Kidney epithelial cell (primary cell): ENCODE data around the gene RNF40. TPM values are rescaled to one million over a fixed set of nuclear protein-coding genes. Genes with fewer than 3 reads are reported as not detected.

ENCODE experiments used
- DNase-seq: peaks from one replicate; pipeline ENCODE4 v3.0.0-alpha.2; 2010; ENCODE audit warnings: low read depth
- H3K27me3 ChIP-seq: 2 replicates; pipeline ENCODE4 v1.6.0; 2011; ENCODE audit warnings: low read length; ENCODE audit not compliant: control insufficient read depth, insufficient read depth
- H3K36me3 ChIP-seq: 2 replicates; pipeline ENCODE4 v1.5.1; 2011; ENCODE audit warnings: low read length; ENCODE audit not compliant: control insufficient read depth, insufficient read depth
- H3K4me3 ChIP-seq: 2 replicates; pipeline ENCODE4 v1.5.1; 2011; ENCODE audit warnings: low read depth, mild to moderate bottlenecking, control low read depth, low read length
- total RNA-seq: library from RNA; depleted of rRNA; stranded (reverse); fragments of >200 nt; gene quantifications from 2 replicates; pipeline ENCODE4 v1.2.3, GENCODE V29; 2015
- TF ChIP-seq, protein P1 (sequence below): IDR thresholded peaks from 2 replicates; pipeline ENCODE4 v1.5.1; 2011; ENCODE audit warnings: mild to moderate bottlenecking, moderate library complexity, low read length, control low read depth, inconsistent platforms; ENCODE audit not compliant: insufficient read depth, poor library complexity, severe bottlenecking

RNF40 gene
- total RNA-seq, result 101 and 130 TPM in 2 replicates

DNA sequence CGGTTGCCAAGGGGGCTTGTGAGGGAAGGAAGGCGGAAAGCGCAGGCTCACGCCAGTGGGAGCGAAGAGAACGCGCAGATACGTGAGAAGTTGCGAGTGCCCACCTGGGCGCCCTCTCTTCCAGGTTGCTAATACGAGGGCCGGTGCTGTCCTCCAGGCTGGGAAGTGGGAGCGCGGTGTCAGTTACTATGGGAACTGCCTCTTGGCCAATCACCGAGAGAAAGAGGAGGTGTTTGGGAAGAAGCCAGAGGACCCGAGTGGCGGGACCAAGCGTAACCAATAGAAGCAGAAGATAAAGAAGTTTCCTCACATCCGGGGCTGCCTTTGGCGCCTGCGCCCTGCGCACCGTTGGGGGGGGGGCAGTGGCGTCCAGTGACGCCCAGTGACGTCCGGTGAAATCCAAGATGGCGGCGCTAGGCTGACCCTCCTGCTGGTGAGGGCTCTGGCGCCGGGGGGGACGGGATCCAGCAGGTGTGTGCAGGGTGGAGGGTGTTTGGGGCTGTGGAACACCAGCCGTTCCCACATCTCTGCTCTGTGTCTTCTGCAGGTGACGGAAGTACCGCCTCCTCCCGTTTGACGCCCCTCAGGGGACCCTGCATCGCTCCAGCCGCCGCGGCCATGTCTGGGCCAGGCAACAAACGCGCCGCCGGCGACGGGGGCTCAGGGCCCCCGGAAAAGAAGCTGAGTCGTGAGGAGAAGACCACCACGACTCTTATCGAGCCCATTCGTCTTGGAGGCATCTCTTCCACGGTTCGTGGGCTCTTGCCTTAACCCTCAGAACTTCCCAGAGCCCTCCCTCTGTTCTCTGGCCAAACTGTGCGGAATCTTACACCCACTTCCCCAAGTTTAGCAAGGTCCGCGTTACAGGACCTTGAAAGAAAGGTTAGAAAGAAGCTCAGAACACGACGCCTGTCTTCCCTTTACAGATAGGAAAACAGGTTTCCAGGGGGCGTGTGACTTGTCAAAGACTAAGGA lies at the start of gene RNF40, which contains the start of gene CFAP119:
TSS of gene RNF40 (plus strand) at position 395 of the 975 bp plus-strand sequence. CDS start at position 619, 224 bp downstream.
TSS of gene CFAP119 (minus strand) at position 135 of the 975 bp plus-strand sequence. CDS start 314 bp downstream, outside the sequence.
- TF ChIP-seq, protein P1, sequence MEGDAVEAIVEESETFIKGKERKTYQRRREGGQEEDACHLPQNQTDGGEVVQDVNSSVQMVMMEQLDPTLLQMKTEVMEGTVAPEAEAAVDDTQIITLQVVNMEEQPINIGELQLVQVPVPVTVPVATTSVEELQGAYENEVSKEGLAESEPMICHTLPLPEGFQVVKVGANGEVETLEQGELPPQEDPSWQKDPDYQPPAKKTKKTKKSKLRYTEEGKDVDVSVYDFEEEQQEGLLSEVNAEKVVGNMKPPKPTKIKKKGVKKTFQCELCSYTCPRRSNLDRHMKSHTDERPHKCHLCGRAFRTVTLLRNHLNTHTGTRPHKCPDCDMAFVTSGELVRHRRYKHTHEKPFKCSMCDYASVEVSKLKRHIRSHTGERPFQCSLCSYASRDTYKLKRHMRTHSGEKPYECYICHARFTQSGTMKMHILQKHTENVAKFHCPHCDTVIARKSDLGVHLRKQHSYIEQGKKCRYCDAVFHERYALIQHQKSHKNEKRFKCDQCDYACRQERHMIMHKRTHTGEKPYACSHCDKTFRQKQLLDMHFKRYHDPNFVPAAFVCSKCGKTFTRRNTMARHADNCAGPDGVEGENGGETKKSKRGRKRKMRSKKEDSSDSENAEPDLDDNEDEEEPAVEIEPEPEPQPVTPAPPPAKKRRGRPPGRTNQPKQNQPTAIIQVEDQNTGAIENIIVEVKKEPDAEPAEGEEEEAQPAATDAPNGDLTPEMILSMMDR, result no peak
- no peaks in the 10 kb centered on the region for H3K27me3 ChIP-seq
- H3K4me3 ChIP-seq, result peak within 1 kb of the TSS; percentile 82
- DNase-seq, result peak; percentile 96
- peaks cover 9% of the 10 kb centered on the region for H3K36me3 ChIP-seq

- no peak for DNase-seq
- TF ChIP-seq, protein P1, result no peak
- no peak overlapping the region for H3K4me3 ChIP-seq
- H3K27me3 ChIP-seq, result no peaks in the 10 kb centered on the region
- peaks cover 5% of the 10 kb centered on the region for H3K36me3 ChIP-seq
These were observed 46.2 kb upstream of the RNF40 start for GRCh38 chr16:30715750-30716445.

DNA sequence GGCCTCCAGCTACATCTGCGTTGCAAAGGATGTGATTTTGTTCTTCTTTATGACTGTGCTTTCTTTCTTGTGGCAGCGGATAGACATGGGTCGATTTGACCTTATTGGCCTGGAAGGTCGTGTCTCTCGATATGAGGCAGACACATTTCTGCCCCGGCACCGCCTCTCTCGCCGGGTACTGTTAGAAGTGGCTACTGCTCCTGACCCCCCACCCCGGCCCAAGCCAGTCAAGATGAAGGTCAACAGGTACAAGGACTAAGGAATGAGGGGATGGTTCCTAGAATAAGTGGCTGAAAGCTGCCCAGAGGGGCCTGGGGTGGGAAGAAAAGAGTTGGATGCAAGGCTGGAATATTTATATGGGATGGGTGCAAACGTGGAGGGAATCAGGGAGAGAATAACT lies 42.0 kb upstream of the RNF40 start:
- Histone ChIP-seq H3K27me3 (no peaks in the 10 kb centered on the region), H3K4me3 (no peak overlapping the region), H3K36me3 (peaks cover 9% of the 10 kb centered on the region)
- TF ChIP-seq, protein P1, result no peak
- no peak for DNase-seq

DNA sequence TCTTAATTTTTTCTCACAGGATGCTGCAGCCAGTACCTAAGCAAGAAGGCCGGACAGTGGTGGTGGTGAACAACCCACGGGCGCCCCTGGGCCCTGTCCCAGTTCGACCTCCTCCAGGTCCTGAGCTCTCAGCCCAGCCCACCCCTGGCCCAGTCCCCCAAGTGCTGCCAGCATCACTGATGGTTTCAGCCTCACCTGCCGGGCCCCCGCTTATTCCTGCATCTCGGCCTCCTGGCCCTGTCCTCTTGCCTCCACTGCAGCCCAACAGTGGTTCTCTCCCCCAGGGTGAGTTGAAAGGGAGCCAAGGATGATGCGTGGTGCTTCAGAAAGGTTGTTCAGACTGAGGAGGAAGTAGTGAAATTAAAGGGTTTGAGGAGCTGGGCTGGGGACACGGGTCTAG lies 41.4 kb upstream of the RNF40 start:
- Histone ChIP-seq H3K36me3 (peaks cover 9% of the 10 kb centered on the region), H3K4me3 (no peak overlapping the region), H3K27me3 (no peaks in the 10 kb centered on the region)
- DNase-seq, result no peak
- TF ChIP-seq, protein P1, result no peak

GRCh38 chr16:30721167-30721566 lies 41.0 kb upstream of the RNF40 start:
- TF ChIP-seq, protein P1, result no peak
- Histone ChIP-seq H3K4me3 (no peak overlapping the region), H3K36me3 (peaks cover 8% of the 10 kb centered on the region), H3K27me3 (no peaks in the 10 kb centered on the region)
- DNase-seq, result no peak
